OCI-LY3 (cell line): Measurements from ENCODE around the gene ADAM8.

Source experiments
- H2AFZ ChIP-seq: fragments of 200-600, 300-600 bp; shearing (Covaris generic); 2 replicates; pipeline ENCODE4 v1.6.0; 2014; ENCODE audit warnings: antibody characterized with exemption, low read depth, low read length
- H3K27ac ChIP-seq: fragments of 200-600, 300-600 bp; sonication (generic); 2 replicates; pipeline ENCODE4 v1.5.1; 2014; ENCODE audit warnings: mild to moderate bottlenecking, low read length, moderate library complexity, mixed read lengths
- H3K27me3 ChIP-seq: fragments of 200-600, 300-600 bp; sonication (generic); 2 replicates; pipeline ENCODE4 v1.6.1; 2014; ENCODE audit warnings: low read depth, low read length, mixed read lengths
- H3K36me3 ChIP-seq: fragments of 200-600, 300-600 bp; sonication (generic); replicated peaks from 2 replicates; pipeline ENCODE3; 2014; ENCODE audit warnings: low read depth, low read length, mixed read lengths
- H3K4me1 ChIP-seq: fragments of 300-600, 200-600 bp; sonication (generic); 2 replicates; pipeline ENCODE4 v1.6.1; 2014; ENCODE audit warnings: low read length, mixed read lengths
- H3K4me2 ChIP-seq: fragments of 200-600, 300-600 bp; sonication (generic); 2 replicates; pipeline ENCODE4 v1.6.1; 2014; ENCODE audit warnings: low read length, mixed read lengths
- H3K4me3 ChIP-seq: fragments of 300-600, 200-600 bp; sonication (generic); 2 replicates; pipeline ENCODE4 v1.5.1; 2014; ENCODE audit warnings: antibody characterized with exemption, mild to moderate bottlenecking, low read length, moderate library complexity
- H3K79me2 ChIP-seq: fragments of 300-600, 200-600 bp; shearing (Covaris generic); 2 replicates; pipeline ENCODE4 v1.6.1; 2014; ENCODE audit warnings: mild to moderate bottlenecking, low read length, mixed read lengths
- H3K9ac ChIP-seq: fragments of 300-600, 200-600 bp; shearing (Covaris generic); 2 replicates; pipeline ENCODE4 v1.6.0; 2014; ENCODE audit warnings: mild to moderate bottlenecking, low read length, moderate library complexity
- H3K9me3 ChIP-seq: fragments of 200-600, 300-600 bp; shearing (Covaris generic); 2 replicates; pipeline ENCODE4 v1.6.1; 2014; ENCODE audit warnings: low read length, mixed read lengths; ENCODE audit not compliant: insufficient read depth
- H4K20me1 ChIP-seq: fragments of 200-600, 300-600 bp; sonication (generic); 2 replicates; pipeline ENCODE4 v1.6.1; 2016; ENCODE audit warnings: low read length, mixed read lengths; ENCODE audit not compliant: insufficient read depth
- CTCF ChIP-seq: fragments of 200-600, 300-600 bp; sonication (generic); IDR thresholded peaks from 2 replicates; pipeline ENCODE4 v1.5.1; 2014; ENCODE audit warnings: antibody characterized with exemption, low read length, low read depth
- EZH2phosphoT487 ChIP-seq: fragments of 200-600 bp; shearing (Covaris generic); IDR thresholded peaks from 2 replicates; pipeline ENCODE4 v1.6.1; 2018; ENCODE audit warnings: antibody characterized with exemption, mixed run types, low read depth

ADAM8 gene

GRCh38 chr10:133246236-133246626 lies 30.4 kb downstream of the ADAM8 start:
- Histone ChIP-seq H3K4me2 (no peak overlapping the region), H3K27me3 (peaks cover 10% of the 10 kb centered on the region; the same call in 1 of the 2 replicates), H4K20me1 (no peaks in the 10 kb centered on the region), H2AFZ (no peak overlapping the region), H3K9me3 (no peaks in the 10 kb centered on the region), H3K27ac (no peak overlapping the region), H3K36me3 (no peaks in the 10 kb centered on the region), H3K4me1 (peaks cover 7% of the 10 kb centered on the region; the same call in 1 of the 2 replicates), H3K9ac (no peak overlapping the region), H3K79me2 (no peaks in the 10 kb centered on the region), H3K4me3 (no peak overlapping the region)
- TF ChIP-seq CTCF, result no peak
- no peak for TF ChIP-seq EZH2phosphoT487

GRCh38 chr10:133245439-133246235 lies 31.0 kb downstream of the ADAM8 start:
- Histone ChIP-seq H3K4me2 (no peak overlapping the region), H3K27me3 (peaks cover 15% of the 10 kb centered on the region; the same call in 1 of the 2 replicates), H3K27ac (no peak overlapping the region), H3K36me3 (no peaks in the 10 kb centered on the region), H3K9ac (no peak overlapping the region), H2AFZ (no peak overlapping the region), H3K4me3 (no peak overlapping the region), H3K9me3 (no peaks in the 10 kb centered on the region), H3K4me1 (peaks cover 13% of the 10 kb centered on the region; the same call in 1 of the 2 replicates), H3K79me2 (no peaks in the 10 kb centered on the region), H4K20me1 (no peaks in the 10 kb centered on the region)
- TF ChIP-seq EZH2phosphoT487 (no peak), CTCF (no peak)

- no peak for TF ChIP-seq CTCF
- TF ChIP-seq EZH2phosphoT487, result no peak
- H3K9ac ChIP-seq, result no peak overlapping the region
- no peak overlapping the region for H3K27ac ChIP-seq
- H3K4me1 ChIP-seq, result peaks cover 13% of the 10 kb centered on the region; the same call in 1 of the 2 replicates
- H3K27me3 ChIP-seq, result peaks cover 10% of the 10 kb centered on the region; the same call in 1 of the 2 replicates
- H3K4me2 ChIP-seq, result no peak overlapping the region
- H3K9me3 ChIP-seq, result no peaks in the 10 kb centered on the region
- no peaks in the 10 kb centered on the region for H3K79me2 ChIP-seq
- no peaks in the 10 kb centered on the region for H3K36me3 ChIP-seq
- H2AFZ ChIP-seq, result no peak overlapping the region
- H3K4me3 ChIP-seq, result no peak overlapping the region
- no peaks in the 10 kb centered on the region for H4K20me1 ChIP-seq
Observed at GRCh38 chr10:133243593-133243992, 33.1 kb downstream of the ADAM8 start.

GRCh38 chr10:133242611-133243356 lies 33.9 kb downstream of the ADAM8 start:
- no peaks in the 10 kb centered on the region for H4K20me1 ChIP-seq
- H3K36me3 ChIP-seq, result no peaks in the 10 kb centered on the region
- no peak overlapping the region for H3K4me3 ChIP-seq
- H3K9ac ChIP-seq, result no peak overlapping the region
- no peak overlapping the region for H3K27ac ChIP-seq
- H2AFZ ChIP-seq, result no peak overlapping the region
- no peak overlapping the region for H3K4me2 ChIP-seq
- no peak for TF ChIP-seq CTCF
- TF ChIP-seq EZH2phosphoT487, result no peak
- no peaks in the 10 kb centered on the region for H3K9me3 ChIP-seq
- no peaks in the 10 kb centered on the region for H3K79me2 ChIP-seq
- H3K4me1 ChIP-seq, result peaks cover 13% of the 10 kb centered on the region; the same call in 1 of the 2 replicates
- H3K27me3 ChIP-seq, result peaks cover 10% of the 10 kb centered on the region; the same call in 1 of the 2 replicates
